GF-D8 (cell line): ENCODE results near the gene MOG.

ENCODE experiments used
- DNase-seq: peaks from one replicate; lab custom pipeline; 2025; lab: John Stamatoyannopoulos, UW

The MOG gene

DNA sequence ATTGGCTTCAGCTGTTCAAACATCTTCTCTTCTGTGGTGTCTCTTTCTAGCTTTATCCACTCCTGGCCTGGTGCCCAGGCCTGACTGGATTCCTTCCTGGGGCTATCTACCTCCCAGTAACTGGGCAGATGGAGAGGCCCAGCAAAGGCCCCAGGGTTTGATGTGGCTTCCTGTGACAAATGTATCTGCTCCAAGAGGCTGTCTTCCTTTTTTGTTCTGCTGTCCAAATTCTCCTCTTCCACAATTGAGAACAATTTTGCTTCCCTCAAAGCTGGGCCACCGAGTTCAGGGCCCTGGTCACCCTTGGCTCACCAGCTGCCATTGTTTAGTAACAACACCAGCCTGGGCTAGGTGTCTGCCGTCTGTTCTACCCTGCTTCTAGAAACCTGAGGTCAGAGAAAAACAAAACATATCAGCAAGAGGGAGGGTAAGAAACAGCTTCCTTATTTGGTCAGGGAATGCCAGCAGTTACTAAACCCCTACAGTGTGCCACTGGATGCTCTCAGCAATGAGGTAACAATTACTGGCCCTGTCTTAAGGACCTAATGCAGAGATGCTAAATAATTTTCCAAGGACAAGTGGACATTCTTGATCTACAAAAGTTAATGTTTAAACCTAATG, 20.2 kb downstream of the MOG start:
- DNase-seq: no peak

- DNase-seq: no peak
These were observed 21.2 kb downstream of the MOG start for GRCh38 chr6:29678114-29678513.

- no peak for DNase-seq
These were observed 23.1 kb downstream of the MOG start for GRCh38 chr6:29679962-29680361.

DNA sequence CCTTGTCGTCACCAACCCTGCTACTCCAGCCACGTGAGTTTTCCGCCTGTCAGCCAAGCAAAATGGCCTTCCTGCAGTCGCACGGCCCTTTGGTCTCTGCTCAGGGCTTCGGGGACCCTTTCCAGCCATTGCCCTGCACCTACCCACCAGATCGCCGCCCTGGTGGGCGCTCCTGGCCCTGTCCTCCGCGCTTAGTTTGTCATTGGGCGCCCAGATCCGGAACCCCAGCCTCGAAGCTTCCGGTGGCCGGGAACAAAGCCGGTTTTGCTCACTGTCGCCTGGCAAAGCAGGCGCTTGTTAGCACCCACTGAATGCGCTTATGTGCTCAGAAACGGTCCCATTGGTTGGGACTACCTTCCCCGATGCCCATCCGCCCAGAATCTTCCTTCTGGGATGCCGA, 23.5 kb downstream of the MOG start:
- no peak for DNase-seq

DNA sequence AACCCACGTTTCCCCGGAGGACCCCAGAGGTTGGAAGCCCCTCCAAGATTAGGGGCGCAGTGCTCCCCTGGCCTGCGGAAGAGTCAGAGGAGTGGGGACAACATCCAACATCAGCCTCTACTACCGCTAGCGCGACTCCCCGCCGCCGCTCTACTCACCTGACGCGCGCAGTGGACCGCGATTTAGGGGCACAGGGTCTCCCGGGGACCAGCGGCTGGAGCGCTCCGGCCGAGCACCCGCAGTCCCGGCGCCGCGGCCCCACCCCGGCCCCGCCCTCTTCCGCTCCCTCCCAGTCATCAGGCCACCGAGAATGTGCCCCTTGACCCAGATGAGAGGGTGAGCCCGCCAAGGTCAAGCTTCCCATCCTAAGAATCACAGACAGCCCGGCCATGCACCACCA, 24.0 kb downstream of the MOG start, which contains the start of gene ZFP57:
Gene ZFP57, minus strand, starts transcription at position 249 of the 400 bp plus-strand sequence. CDS start 4,149 bp downstream, outside the sequence.
- no peak for DNase-seq

GRCh38 chr6:29681811-29682210, 24.9 kb downstream of the MOG start:
- DNase-seq: no peak

GRCh38 chr6:29685718-29686326, 28.9 kb downstream of the MOG start:
- DNase-seq: no peak

- no peak for DNase-seq
These were observed 37.7 kb downstream of the MOG start for GRCh38 chr6:29694637-29695036.

DNA sequence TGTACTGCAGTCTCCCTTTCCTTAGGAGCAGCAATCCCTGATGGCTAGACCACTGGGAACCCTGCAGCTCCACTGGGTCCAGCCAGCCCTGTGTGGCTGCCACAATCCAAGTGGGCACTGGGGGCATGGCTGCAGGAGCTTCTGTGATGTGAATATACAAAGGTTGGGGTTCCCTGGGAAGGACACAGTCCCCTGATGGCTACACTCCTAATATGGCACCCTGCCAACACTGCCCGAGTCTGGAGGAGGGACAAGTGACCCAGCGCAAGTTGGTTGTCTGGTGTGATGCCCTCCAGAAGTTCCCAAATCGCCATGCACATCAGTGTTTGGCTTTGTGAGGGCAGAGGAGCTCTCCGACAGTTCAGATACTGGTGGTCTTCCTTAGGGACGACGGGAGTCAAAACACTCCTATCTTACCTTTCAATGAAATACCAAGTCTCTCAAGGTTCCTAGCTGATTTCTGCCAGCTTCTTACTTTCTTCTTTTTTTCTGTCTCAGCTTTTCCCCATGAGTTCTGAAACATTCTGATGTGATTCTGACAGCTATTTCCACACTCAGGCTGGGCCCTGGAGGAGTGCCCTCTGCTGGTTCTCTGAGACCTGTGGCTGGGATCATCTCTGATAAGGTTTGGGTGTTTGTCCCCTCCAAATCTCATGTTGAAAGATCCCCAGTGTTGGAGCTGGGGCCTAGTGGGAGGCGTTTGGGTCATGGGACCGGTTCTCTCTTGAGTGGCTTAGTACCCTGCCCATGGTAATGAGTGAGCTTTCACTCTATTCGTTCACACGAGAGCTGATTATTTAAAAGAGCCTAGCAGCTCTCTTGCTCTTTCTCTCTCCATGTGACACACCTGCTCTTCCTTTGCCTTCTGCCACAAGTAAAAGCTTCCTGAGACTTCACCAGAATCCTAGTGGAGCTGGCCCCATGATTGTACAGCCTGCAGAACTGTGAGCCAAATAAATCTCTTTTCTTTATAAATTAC, 39.5 kb downstream of the MOG start:
- DNase-seq: no peak

GRCh38 chr6:29702519-29703103, 45.7 kb downstream of the MOG start:
- no peak for DNase-seq

DNA sequence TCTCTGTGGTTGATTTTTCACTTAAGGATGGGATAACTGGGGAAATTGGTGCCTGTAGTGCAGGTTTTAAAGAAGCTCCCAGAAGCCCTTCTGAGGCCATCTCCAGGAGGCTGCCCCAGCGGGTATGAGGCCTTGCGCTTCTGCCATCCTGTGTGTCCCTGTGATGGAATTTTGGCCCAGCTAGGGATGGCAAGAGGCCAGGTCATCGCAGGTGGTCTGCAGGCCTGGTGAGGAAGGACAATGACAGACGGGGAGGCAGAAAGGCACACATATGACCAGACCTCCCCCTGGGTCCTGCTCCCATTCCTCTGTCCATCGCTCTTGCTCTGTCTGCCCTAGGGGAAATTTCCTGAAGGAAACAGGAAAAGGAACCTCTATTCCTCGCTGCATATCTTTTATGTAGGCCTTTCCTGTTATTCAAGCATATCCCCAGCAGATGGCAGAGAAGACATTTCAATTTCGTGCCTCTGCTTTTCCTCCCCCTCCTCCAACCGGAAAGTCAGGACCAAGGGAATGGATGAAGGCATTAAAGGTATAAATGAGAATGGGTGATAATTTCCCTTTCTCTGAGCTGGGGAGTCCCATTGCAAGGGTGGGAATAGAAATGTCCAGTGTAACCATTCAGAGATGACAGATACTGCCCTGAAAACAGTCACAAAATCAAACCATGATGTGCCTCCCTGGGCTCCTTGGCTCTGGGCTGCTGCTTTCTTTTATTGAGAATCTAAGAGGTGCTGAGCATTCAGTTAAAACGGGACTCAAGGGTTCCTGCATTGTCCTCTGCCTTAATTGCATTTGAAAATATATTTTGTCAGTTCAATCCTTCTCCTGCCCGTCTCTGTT, 48.7 kb downstream of the MOG start:
- no peak for DNase-seq

DNA sequence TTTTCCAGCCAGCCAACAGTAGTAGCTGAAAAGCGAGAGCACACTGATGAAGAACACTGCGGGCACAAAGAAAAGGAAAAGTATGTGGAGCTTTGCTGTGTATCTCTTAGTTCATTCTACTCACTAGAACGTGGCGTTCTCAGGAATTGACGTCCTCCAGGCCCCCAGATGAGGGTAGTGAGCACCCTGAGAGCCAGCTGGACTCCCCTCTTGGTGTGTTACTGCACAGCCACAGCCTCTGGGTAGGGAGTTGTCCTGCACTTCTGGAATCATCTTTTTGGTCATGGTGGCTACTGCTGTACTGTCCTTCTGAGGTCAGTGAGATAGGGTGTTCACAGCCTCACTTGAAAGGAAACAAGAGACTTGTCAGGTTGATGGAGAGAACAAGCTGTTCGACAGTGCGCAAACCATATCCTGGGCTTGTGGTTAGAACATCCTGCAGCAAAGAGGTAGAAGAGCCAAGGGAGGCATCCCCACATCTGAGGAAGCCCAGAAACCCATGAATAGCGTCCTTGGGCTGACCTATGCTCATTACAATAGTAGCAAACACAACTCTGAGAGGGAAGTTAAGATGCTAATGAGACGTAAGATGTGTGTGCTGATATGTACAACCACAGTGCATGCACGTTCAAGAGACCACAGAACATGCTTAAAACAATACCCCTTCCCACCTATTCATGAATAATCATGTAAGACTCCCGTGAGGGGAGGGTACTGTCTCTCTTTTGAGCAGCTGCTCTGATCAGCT, 51.7 kb downstream of the MOG start:
- DNase-seq: no peak

GRCh38 chr6:29709188-29709587, 52.3 kb downstream of the MOG start:
- DNase-seq: no peak

GRCh38 chr6:29710281-29710941, 53.5 kb downstream of the MOG start:
- DNase-seq: no peak

DNA sequence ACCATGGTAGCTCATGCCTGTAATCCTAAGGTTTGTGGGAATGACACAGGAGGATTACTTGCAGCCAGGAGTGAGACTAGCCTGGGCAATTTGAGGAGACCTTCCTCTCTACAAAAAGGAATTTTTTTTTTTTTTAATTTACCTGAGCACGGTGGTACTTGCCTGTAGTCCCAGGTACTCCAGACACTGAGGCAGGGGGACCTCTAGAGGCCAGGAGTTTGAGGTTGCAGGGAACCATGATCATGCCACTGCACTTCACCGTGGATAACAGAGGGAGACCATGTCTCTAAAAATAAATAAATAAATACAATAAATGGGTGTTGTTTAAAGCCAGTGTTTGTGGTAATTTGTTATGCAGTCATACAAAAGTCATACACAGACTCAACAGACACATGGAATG, 64.0 kb downstream of the MOG start:
- no peak for DNase-seq
